ENCODE data around the gene GNAZ. TPM values are rescaled to one million over a fixed set of nuclear protein-coding genes. Genes with fewer than 3 reads are reported as not detected.

Gene GNAZ
- total and polyA plus RNA-seq, 2 donors (not counting 1 experiment from before 2014, with no cell fraction given) = 2.8 to 9.1 TPM

- POLR2A ChIA-PET = no interaction called here
- WGBS (ENCODE audit: insufficient coverage) = 89% methylated on average over 10 of the region's 12 CpGs
Measured at GRCh38 chr22:23104187-23104971, 34.1 kb downstream of the GNAZ start.

More at GRCh38 chr22:23104187-23104971, 34.1 kb downstream of the GNAZ start:
- Histone ChIP-seq H3K79me2 (ENCODE audit: control insufficient read depth, insufficient read depth, low read length) (no peaks in the 10 kb centered on the region), H3K9ac (ENCODE audit: low read length) (no peak overlapping the region), H3K27ac (ENCODE audit: low read length in 2 of 2) (no peak overlapping the region), H2AFZ (ENCODE audit: insufficient read depth, low read depth, low read length, poor library complexity, severe bottlenecking) (no peak overlapping the region), H3K4me3 (ENCODE audit: control extremely low read depth in 1 of 5, extremely low read depth in 1 of 5, insufficient read depth in 1 of 5, low read depth in 2 of 5, low read length in 4 of 5) (no peak overlapping the region), H3K4me1 (ENCODE audit: control insufficient read depth in 2 of 2, insufficient read depth in 2 of 2, low read length in 2 of 2) (no peaks in the 10 kb centered on the region), H3K4me2 (replicated peaks; ENCODE audit: low read depth, low read length, poor library complexity, severe bottlenecking) (no peak overlapping the region), H3K36me3 (replicated peaks in 1 of 2; ENCODE audit: control extremely low read depth in 1 of 2, control insufficient read depth in 1 of 2, extremely low read depth in 1 of 2, insufficient read depth in 2 of 2, low read length in 1 of 2) (no peaks in the 10 kb centered on the region), H3K9me3 (ENCODE audit: control extremely low read depth in 1 of 3, control insufficient read depth in 2 of 3, insufficient read depth in 1 of 3, low read length in 2 of 3) (no peaks in the 10 kb centered on the region), H4K20me1 (ENCODE audit: control insufficient read depth, insufficient read depth, low read length, poor library complexity, severe bottlenecking) (no peaks in the 10 kb centered on the region), H3K27me3 (replicated peaks in 1 of 4; ENCODE audit: control extremely low read depth in 1 of 4, control insufficient read depth in 3 of 4, insufficient read depth in 4 of 4, low read length in 3 of 4) (no peaks in the 10 kb centered on the region)
- ATAC-seq (ENCODE audit: low read depth) = no peak
- H3K4me3 Mint-ChIP-seq = no peak overlapping the region
- H3K9me3 Mint-ChIP-seq (ENCODE audit: insufficient read depth) = no peaks in the 10 kb centered on the region
- DNase-seq = no peak
- H3K27me3 Mint-ChIP-seq = no peaks in the 10 kb centered on the region
- CTCF ChIA-PET = interaction anchor here (1.1 to 2.0 kb wide), 2 partner anchors 144 to 178 kb away, joined by 3 to 6 read pairs; no protein-coding TSS in a partner anchor
- H3K4me1 Mint-ChIP-seq = peaks cover 3% of the 10 kb centered on the region
- intact Hi-C loops (cut with micrococcal nuclease) = no loop called here
- H3K27ac Mint-ChIP-seq = no peak overlapping the region
- no peak for TF ChIP-seq EZH2 (IDR thresholded peaks at IDR 0.05; ENCODE audit: borderline replicate concordance, insufficient read depth, low read depth, low read length, poor library complexity, severe bottlenecking)
- TF ChIP-seq CTCF (IDR thresholded peaks at IDR 0.05) = no peak

Data from B cell (primary cell).